Sciatic nerve (tissue), 1 donor: ENCODE measurements around the gene HTR2B. TPM values are rescaled to one million over a fixed set of nuclear protein-coding genes. Genes with fewer than 3 reads are reported as not detected.

ENCODE experiments used
- total RNA-seq: library from RNA; stranded (reverse); fragmentation: NEBNext Ultra II Directional; extraction: Animal tissue kit (Norgen Biotek cat#: 25700); gene quantifications from one replicate; pipeline ENCODE4 v1.2.1, GENCODE V29; 2021
- donor health status: DM: no; HTN: no; CAD: no.

HTR2B gene
- total RNA-seq, 1 donor from 2014 or later, result 1.2 TPM

Other genes with a start within 250 kb of the HTR2B start
- 0.18 TPM for gene GPR55, start 199.8 kb downstream of the HTR2B start, total RNA-seq
- not detected for gene SPATA3, start 128.9 kb downstream of the HTR2B start, total RNA-seq
- 2.7 TPM for gene C2orf72, start 87.5 kb downstream of the HTR2B start, total RNA-seq
- gene PSMD1, start 68.2 kb downstream of the HTR2B start, total RNA-seq, result 73.6 TPM
- 15.4 TPM for gene ARMC9, start 73.6 kb upstream of the HTR2B start, total RNA-seq